ENCODE results near the gene NOPCHAP1. TPM values are rescaled to one million over a fixed set of nuclear protein-coding genes. Genes with fewer than 3 reads are reported as not detected.

Gene NOPCHAP1
- total RNA-seq (15.3 and 21.2 TPM in 2 replicates), polyA plus RNA-seq (2.8 and 3.2 TPM in 2 replicates), polyA minus RNA-seq (3.8 and 8.3 TPM in 2 replicates)
- 30.3 TPM for total RNA-seq (2013)

- H3K4me3 ChIP-seq (ENCODE audit: control extremely low read depth in 1 of 5, extremely low read depth in 1 of 5, insufficient read depth in 1 of 5, low read depth in 2 of 5, low read length in 4 of 5) = peak within 1 kb of the TSS; percentile 57 to 93 (median 78)
- peak; percentile 86 for DNase-seq
- POLR2A ChIA-PET = interaction anchor here (0.6 to 0.9 kb wide), 2 partner anchors 10 to 587 kb away, joined by 3 read pairs; no protein-coding TSS in a partner anchor
Measured at GRCh38 chr12:104986022-104986941, at the start of gene NOPCHAP1. Gene NOPCHAP1 (plus strand): TSS chr12:104986316. CDS start chr12:104986353, 37 bp downstream.

More at GRCh38 chr12:104986022-104986941, at the start of gene NOPCHAP1:
- peak; percentile 99 for ATAC-seq (ENCODE audit: low read depth)
- Histone ChIP-seq H3K27me3 (replicated peaks in 1 of 4; ENCODE audit: control extremely low read depth in 1 of 4, control insufficient read depth in 3 of 4, insufficient read depth in 4 of 4, low read length in 3 of 4) (no peaks in the 10 kb centered on the region), H3K9me3 (ENCODE audit: control extremely low read depth in 1 of 3, control insufficient read depth in 2 of 3, insufficient read depth in 1 of 3, low read length in 2 of 3) (no peaks in the 10 kb centered on the region), H3K4me1 (ENCODE audit: control insufficient read depth in 2 of 2, insufficient read depth in 2 of 2, low read length in 2 of 2) (peaks cover 17 to 18% of the 10 kb centered on the region in 2 donors), H3K36me3 (replicated peaks in 1 of 2; ENCODE audit: control extremely low read depth in 1 of 2, control insufficient read depth in 1 of 2, extremely low read depth in 1 of 2, insufficient read depth in 2 of 2, low read length in 1 of 2) (peaks cover 0 to 5% of the 10 kb centered on the region in 2 experiments), H2AFZ (ENCODE audit: insufficient read depth, low read depth, low read length, poor library complexity, severe bottlenecking) (peak within 1 kb of the TSS; percentile 97), H3K27ac (ENCODE audit: low read length in 2 of 2) (peak within 1 kb of the TSS; percentile 14 to 60), H3K79me2 (ENCODE audit: control insufficient read depth, insufficient read depth, low read length) (peaks cover 31% of the 10 kb centered on the region), H3K4me2 (replicated peaks; ENCODE audit: low read depth, low read length, poor library complexity, severe bottlenecking) (peak within 1 kb of the TSS; percentile 90), H3K9ac (ENCODE audit: low read length) (peak within 1 kb of the TSS; percentile 86), H4K20me1 (ENCODE audit: control insufficient read depth, insufficient read depth, low read length, poor library complexity, severe bottlenecking) (no peaks in the 10 kb centered on the region)
- H3K27ac Mint-ChIP-seq = peak within 1 kb of the TSS; percentile 68
- H3K4me1 Mint-ChIP-seq = peaks cover 27% of the 10 kb centered on the region
- no peaks in the 10 kb centered on the region for H3K9me3 Mint-ChIP-seq (ENCODE audit: insufficient read depth)
- intact Hi-C loops (cut with micrococcal nuclease) = loop anchor here (1.0 kb wide), 3 partner anchors 12 to 121 kb away; partner anchors contain the start of genes SLC41A2 and WASHC4
- TF ChIP-seq CTCF (IDR thresholded peaks at IDR 0.05) (no peak), EZH2 (IDR thresholded peaks at IDR 0.05; ENCODE audit: borderline replicate concordance, insufficient read depth, low read depth, low read length, poor library complexity, severe bottlenecking) (no peak)
- H3K4me3 Mint-ChIP-seq = peak within 1 kb of the TSS; percentile 87
- CTCF ChIA-PET = interaction anchor here (0.7 to 2.0 kb wide), 3 partner anchors 10 to 605 kb away, joined by 3 to 5 read pairs (median 3); no protein-coding TSS in a partner anchor
- under 1% methylated on average over 51 of the region's 59 CpGs for WGBS (ENCODE audit: insufficient coverage)
- H3K27me3 Mint-ChIP-seq = no peaks in the 10 kb centered on the region

Data from B cell (primary cell).